PFSK-1 (cell line): ENCODE measurements around the gene OR51A4.

Source experiments
- POLR2AphosphoS5 ChIP-seq: IDR thresholded peaks from 2 replicates; pipeline ENCODE4 v1.6.1; 2012; ENCODE audit warnings: low read depth, mild to moderate bottlenecking, control low read depth, low read length, moderate library complexity
- SIN3A ChIP-seq: IDR thresholded peaks from 2 replicates; pipeline ENCODE4 v1.6.1; 2012; ENCODE audit warnings: mild to moderate bottlenecking, low read length, moderate library complexity, borderline replicate concordance; ENCODE audit not compliant: insufficient read depth
- TAF1 ChIP-seq: IDR thresholded peaks from 2 replicates; pipeline ENCODE4 v1.6.1; 2012; ENCODE audit warnings: low read length, control low read depth, borderline replicate concordance; ENCODE audit not compliant: insufficient read depth
- TF ChIP-seq, protein P1 (sequence below), 2 experiments: IDR thresholded peaks; 2 replicates each; pipeline versions ENCODE4 v1.6.1 to v1.8.0; 2011 to 2012; ENCODE audit warnings: low read depth in 2 of 2, low read length in 2 of 2, control low read depth in 1 of 2, inconsistent platforms in 1 of 2, mild to moderate bottlenecking in 1 of 2, moderate library complexity in 1 of 2; ENCODE audit not compliant: insufficient read depth in 1 of 2

DNA sequence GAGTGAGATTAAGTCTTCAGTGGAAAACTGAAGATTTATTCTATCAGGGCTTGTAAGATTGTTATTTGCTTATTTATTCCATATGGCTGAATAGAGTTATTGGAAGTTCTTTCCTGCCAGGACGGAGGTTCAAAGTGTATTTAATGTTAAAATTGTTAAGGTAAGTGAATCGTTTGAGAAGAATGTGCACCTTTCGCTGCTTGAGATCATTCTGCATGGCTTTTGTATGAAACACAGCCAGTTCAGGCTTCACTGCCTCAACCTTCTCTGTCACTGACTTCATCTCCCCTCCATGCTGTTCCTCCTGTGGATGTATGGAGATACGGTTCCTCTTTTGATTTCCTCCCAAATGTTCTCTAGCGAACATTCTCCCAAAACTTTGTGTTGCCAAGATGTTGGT, 28.0 kb upstream of the OR51A4 start:
- TF ChIP-seq TAF1 (no peak), POLR2AphosphoS5 (no peak), SIN3A (no peak)
- TF ChIP-seq, protein P1, sequence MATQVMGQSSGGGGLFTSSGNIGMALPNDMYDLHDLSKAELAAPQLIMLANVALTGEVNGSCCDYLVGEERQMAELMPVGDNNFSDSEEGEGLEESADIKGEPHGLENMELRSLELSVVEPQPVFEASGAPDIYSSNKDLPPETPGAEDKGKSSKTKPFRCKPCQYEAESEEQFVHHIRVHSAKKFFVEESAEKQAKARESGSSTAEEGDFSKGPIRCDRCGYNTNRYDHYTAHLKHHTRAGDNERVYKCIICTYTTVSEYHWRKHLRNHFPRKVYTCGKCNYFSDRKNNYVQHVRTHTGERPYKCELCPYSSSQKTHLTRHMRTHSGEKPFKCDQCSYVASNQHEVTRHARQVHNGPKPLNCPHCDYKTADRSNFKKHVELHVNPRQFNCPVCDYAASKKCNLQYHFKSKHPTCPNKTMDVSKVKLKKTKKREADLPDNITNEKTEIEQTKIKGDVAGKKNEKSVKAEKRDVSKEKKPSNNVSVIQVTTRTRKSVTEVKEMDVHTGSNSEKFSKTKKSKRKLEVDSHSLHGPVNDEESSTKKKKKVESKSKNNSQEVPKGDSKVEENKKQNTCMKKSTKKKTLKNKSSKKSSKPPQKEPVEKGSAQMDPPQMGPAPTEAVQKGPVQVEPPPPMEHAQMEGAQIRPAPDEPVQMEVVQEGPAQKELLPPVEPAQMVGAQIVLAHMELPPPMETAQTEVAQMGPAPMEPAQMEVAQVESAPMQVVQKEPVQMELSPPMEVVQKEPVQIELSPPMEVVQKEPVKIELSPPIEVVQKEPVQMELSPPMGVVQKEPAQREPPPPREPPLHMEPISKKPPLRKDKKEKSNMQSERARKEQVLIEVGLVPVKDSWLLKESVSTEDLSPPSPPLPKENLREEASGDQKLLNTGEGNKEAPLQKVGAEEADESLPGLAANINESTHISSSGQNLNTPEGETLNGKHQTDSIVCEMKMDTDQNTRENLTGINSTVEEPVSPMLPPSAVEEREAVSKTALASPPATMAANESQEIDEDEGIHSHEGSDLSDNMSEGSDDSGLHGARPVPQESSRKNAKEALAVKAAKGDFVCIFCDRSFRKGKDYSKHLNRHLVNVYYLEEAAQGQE (IDR thresholded peaks at IDR 0.05; ENCODE audit: insufficient read depth in 1 of 2, low read depth in 2 of 2, low read length in 2 of 2): no peak
